C4-2B (cell line): ENCODE data around the gene PPP2R5C.

Source experiments
- CTCF ChIP-seq: fragments of 450-650 bp; conservative IDR thresholded peaks from 2 replicates; pipeline ENCODE4 v1.5.1; 2017; ENCODE audit warnings: mild to moderate bottlenecking
- ZFX ChIP-seq: fragments of 450-650 bp; IDR thresholded peaks from 2 replicates; pipeline ENCODE4 v1.6.1; 2017

- TF ChIP-seq CTCF = no peak
- TF ChIP-seq ZFX = no peak
These were observed 12.7 kb downstream of the PPP2R5C start for GRCh38 chr14:101774006-101774795.
